Retinal pigment epithelial cell (primary cell): Measurements from ENCODE around the gene TSPAN18.

Experiments used
- DNase-seq: peaks from one replicate; pipeline ENCODE4 v3.0.0-alpha.2; 2010; ENCODE audit warnings: low read depth
- H3K4me3 ChIP-seq: 2 replicates; pipeline ENCODE4 v1.5.1; 2011; ENCODE audit warnings: mild to moderate bottlenecking, low read length, control low read depth, moderate library complexity
- CTCF ChIP-seq: conservative IDR thresholded peaks from 2 replicates; pipeline ENCODE4 v1.5.1; 2011; ENCODE audit warnings: low read depth, low read length, control low read depth, inconsistent platforms

Gene TSPAN18

GRCh38 chr11:44787981-44788380 lies 61.2 kb downstream of the TSPAN18 start:
- H3K4me3 ChIP-seq = no peak overlapping the region
- no peak for DNase-seq
- TF ChIP-seq CTCF = no peak

- DNase-seq = no peak
- TF ChIP-seq CTCF = no peak
- H3K4me3 ChIP-seq = no peak overlapping the region
These were observed 61.9 kb downstream of the TSPAN18 start for GRCh38 chr11:44788536-44789261.

GRCh38 chr11:44789496-44789895 lies 62.7 kb downstream of the TSPAN18 start:
- DNase-seq = no peak
- no peak overlapping the region for H3K4me3 ChIP-seq
- TF ChIP-seq CTCF = no peak

- DNase-seq = no peak
- H3K4me3 ChIP-seq = no peak overlapping the region
- no peak for TF ChIP-seq CTCF
These were observed 63.4 kb downstream of the TSPAN18 start for GRCh38 chr11:44790211-44790610.

- DNase-seq = no peak
- TF ChIP-seq CTCF = no peak
- no peak overlapping the region for H3K4me3 ChIP-seq
These were observed 64.7 kb downstream of the TSPAN18 start for GRCh38 chr11:44791316-44791925.

- no peak for TF ChIP-seq CTCF
- DNase-seq = no peak
These were observed 65.4 kb downstream of the TSPAN18 start for GRCh38 chr11:44792171-44792570.

More at GRCh38 chr11:44792171-44792570, 65.4 kb downstream of the TSPAN18 start:
- H3K4me3 ChIP-seq = no peak overlapping the region
